Activated CD8-positive, alpha-beta T cell treated with anti-CD3 and anti-CD28 coated beads for 36 hours (primary cell): ENCODE results near the gene ANG. TPM values are rescaled to one million over a fixed set of nuclear protein-coding genes. Genes with fewer than 3 reads are reported as not detected.
A peak's percentile ranks its signal among the peaks of the same experiment; 100 is the strongest.

Experiments
- ATAC-seq: fragments of 200-7000 bp; cut with Tn5 transposase; one replicate; pipeline ENCODE4 v1.10.0; 2021; ENCODE audit warnings: mild to moderate bottlenecking, moderate library complexity
- CTCF ChIA-PET: fragments of 350-600 bp; sonication (Branson Sonifier 250); formaldehyde crosslinking; loops from one replicate; lab custom pipeline; 2021; ENCODE audit warnings: antibody characterized with exemption; lab: Charles Lee
- POLR2A ChIA-PET: fragments of 350-600 bp; sonication (Branson Sonifier 250); formaldehyde crosslinking; loops from one replicate; lab custom pipeline; 2021; ENCODE audit warnings: antibody characterized with exemption; lab: Charles Lee
- DNase-seq: peaks from one replicate; pipeline ENCODE4 v3.0.0-alpha.2; 2020
- H3K27ac Mint-ChIP-seq: one replicate; pipeline ENCODE4 v1.8.0; 2021; ENCODE audit warnings: mild to moderate bottlenecking, mixed read lengths
- H3K27me3 Mint-ChIP-seq: one replicate; pipeline ENCODE4 v1.8.0; 2021; ENCODE audit warnings: mixed read lengths
- H3K36me3 Mint-ChIP-seq: one replicate; pipeline ENCODE4 v1.8.0; 2021; ENCODE audit warnings: low read depth, mixed read lengths
- H3K4me1 Mint-ChIP-seq: one replicate; pipeline ENCODE4 v1.8.0; 2021; ENCODE audit warnings: low read depth, mixed read lengths
- H3K4me3 Mint-ChIP-seq: one replicate; pipeline ENCODE4 v1.8.0; 2021; ENCODE audit warnings: mild to moderate bottlenecking, moderate library complexity, mixed read lengths
- H3K9me3 Mint-ChIP-seq: one replicate; pipeline ENCODE4 v1.8.0; 2021; ENCODE audit warnings: mixed read lengths
- intact Hi-C: fragments of 100-400 bp; cut with micrococcal nuclease; formaldehyde crosslinking; loops from one replicate; pipeline ENCODE4 v1.10.0; 2022
- total RNA-seq, 2 experiments: library from RNA; stranded (reverse); gene quantifications; one replicate each; pipeline ENCODE4 v1.2.3, GENCODE V29; 2021
- TF ChIP-seq, protein P1 (sequence below): fragments of 200-600 bp; IDR thresholded peaks from one replicate; pipeline ENCODE4 v1.8.0; 2022; ENCODE audit warnings: antibody characterized with exemption, mild to moderate bottlenecking

ANG gene
- total RNA-seq, 2 experiments from 2014 or later = 0.87 to 0.92 TPM

DNA sequence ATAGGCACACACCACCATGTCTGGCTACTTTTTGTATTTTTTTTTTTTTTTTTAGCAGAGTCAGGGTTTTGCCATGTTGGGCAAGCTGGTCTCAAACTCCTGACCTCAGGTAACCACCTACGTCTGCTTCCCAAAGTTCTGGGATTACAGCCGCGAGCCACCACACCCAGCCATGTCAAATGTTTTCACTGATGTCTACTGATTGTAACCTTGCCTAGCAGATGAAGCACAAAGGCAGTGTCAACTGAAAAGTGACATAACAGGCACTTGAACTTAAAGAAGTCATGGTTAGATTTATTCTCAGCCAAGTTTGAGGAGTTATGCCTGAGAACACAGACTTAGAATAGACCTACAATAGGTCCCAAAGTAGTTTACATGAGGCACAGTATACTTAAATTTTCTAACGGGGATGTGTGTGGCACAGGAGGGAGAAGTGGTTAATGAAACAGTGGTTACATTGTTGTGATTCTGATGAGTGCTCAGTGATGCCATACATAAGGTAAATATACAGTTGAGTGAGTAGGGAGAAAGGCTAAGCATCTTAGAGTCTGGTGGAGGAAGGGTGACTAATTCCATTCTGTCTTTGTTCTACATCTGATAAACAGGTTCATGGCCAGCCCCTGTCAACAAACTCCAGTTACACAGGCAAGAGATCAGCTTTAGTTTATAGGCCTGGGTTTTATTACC, 16.8 kb upstream of the ANG start:
- TF ChIP-seq, protein P1, sequence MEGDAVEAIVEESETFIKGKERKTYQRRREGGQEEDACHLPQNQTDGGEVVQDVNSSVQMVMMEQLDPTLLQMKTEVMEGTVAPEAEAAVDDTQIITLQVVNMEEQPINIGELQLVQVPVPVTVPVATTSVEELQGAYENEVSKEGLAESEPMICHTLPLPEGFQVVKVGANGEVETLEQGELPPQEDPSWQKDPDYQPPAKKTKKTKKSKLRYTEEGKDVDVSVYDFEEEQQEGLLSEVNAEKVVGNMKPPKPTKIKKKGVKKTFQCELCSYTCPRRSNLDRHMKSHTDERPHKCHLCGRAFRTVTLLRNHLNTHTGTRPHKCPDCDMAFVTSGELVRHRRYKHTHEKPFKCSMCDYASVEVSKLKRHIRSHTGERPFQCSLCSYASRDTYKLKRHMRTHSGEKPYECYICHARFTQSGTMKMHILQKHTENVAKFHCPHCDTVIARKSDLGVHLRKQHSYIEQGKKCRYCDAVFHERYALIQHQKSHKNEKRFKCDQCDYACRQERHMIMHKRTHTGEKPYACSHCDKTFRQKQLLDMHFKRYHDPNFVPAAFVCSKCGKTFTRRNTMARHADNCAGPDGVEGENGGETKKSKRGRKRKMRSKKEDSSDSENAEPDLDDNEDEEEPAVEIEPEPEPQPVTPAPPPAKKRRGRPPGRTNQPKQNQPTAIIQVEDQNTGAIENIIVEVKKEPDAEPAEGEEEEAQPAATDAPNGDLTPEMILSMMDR = no peak
- peaks cover 27% of the 10 kb centered on the region for H3K4me1 Mint-ChIP-seq
- ChIA-PET CTCF (no interaction called here), POLR2A (interaction anchor here (0.7 kb wide), 1 partner anchor 15 kb away, joined by 3 read pairs; no protein-coding TSS in a partner anchor)
- DNase-seq (no peak), ATAC-seq (no peak)
- no peaks in the 10 kb centered on the region for H3K36me3 Mint-ChIP-seq
- no peak overlapping the region for H3K27ac Mint-ChIP-seq
- H3K4me3 Mint-ChIP-seq = no peak overlapping the region
- intact Hi-C loops = no loop called here
- H3K9me3 Mint-ChIP-seq = no peaks in the 10 kb centered on the region
- H3K27me3 Mint-ChIP-seq = peaks cover 2% of the 10 kb centered on the region

DNA sequence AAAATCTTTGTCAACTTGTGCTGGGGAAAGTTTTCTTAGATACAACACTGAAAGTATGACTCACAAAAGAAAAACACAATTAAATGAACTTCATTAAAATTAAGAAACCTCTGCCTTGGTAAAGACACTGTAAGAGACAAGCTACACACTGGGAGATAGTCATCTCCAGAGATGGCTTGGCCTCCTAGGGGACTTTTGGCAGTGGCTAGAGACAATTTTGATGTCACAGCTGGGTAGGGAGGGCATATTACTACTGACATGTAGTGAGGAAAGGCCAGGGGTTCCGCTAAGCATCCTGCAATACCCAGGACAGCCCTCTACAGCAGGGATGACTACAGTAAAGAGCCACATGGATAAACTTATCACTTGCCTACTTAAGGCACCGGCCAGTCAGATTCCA, 12.9 kb upstream of the ANG start:
- H3K27me3 Mint-ChIP-seq = peaks cover 2% of the 10 kb centered on the region
- TF ChIP-seq, protein P1 = no peak
- no peaks in the 10 kb centered on the region for H3K9me3 Mint-ChIP-seq
- DNase-seq (peak; percentile 33), ATAC-seq (peak; percentile 91)
- POLR2A ChIA-PET = no interaction called here
- CTCF ChIA-PET = interaction anchor here (1.5 kb wide), 2 partner anchors 11 to 62 kb away, joined by 3 to 7 read pairs; no protein-coding TSS in a partner anchor
- no peaks in the 10 kb centered on the region for H3K36me3 Mint-ChIP-seq
- H3K27ac Mint-ChIP-seq = no peak overlapping the region
- intact Hi-C loops = no loop called here
- H3K4me3 Mint-ChIP-seq = no peak overlapping the region
- H3K4me1 Mint-ChIP-seq = peaks cover 24% of the 10 kb centered on the region

DNA sequence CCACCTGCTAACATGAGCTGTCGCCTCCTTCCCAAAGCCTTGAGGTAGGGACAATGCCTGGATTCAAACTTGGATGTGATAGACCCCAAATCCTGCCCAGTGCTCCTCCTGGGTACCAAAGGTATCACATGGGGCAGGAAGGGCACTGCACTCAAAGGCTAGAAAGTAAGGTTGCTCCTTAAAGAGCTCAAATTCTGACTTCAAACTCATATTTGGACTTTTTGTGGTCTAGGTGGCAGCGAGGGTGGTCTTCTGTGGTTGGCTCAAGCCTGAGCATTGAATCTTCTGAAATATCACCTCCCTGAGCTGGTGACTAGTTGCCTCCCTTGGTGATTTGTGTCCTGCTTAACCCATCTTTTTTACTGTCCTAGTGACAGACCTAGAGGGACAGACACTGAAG, 12.5 kb upstream of the ANG start:
- ATAC-seq = peak; percentile 7
- intact Hi-C loops = no loop called here
- DNase-seq = no peak
- TF ChIP-seq, protein P1 = no peak
- POLR2A ChIA-PET = interaction anchor here (1.4 kb wide), 1 partner anchor 8 kb away, joined by 6 read pairs; no protein-coding TSS in a partner anchor
- Mint-ChIP-seq H3K9me3 (no peaks in the 10 kb centered on the region), H3K27ac (no peak overlapping the region), H3K4me3 (no peak overlapping the region), H3K27me3 (peaks cover 2% of the 10 kb centered on the region), H3K4me1 (peaks cover 28% of the 10 kb centered on the region), H3K36me3 (no peaks in the 10 kb centered on the region)
- CTCF ChIA-PET = interaction anchor here (0.7 to 1.7 kb wide), 5 partner anchors 8 to 348 kb away, joined by 3 to 9 read pairs (median 3); no protein-coding TSS in a partner anchor

DNA sequence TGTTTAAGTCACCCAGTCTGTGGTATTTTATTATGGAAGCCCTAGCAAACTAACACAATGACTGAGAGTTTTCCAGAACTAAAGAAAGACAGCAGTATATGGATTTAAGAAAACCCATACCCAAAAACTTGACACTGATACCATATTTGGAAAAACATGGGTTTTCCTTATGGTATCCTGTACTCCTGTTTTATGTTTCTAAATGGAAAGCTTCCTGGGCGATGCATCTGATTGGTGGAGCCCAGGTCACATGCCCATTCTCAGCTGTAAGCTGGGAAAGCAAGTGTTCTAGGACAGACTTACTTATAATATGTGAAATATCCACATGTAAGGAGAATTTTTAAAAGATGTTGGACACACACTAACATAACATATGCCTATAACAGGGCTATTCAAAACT, 8.7 kb upstream of the ANG start:
- Mint-ChIP-seq H3K4me3 (no peak overlapping the region), H3K9me3 (no peaks in the 10 kb centered on the region), H3K4me1 (peaks cover 32% of the 10 kb centered on the region), H3K27me3 (no peaks in the 10 kb centered on the region), H3K36me3 (no peaks in the 10 kb centered on the region), H3K27ac (no peak overlapping the region)
- POLR2A ChIA-PET = interaction anchor here (1.0 kb wide), 1 partner anchor 11 kb away, joined by 3 read pairs; no protein-coding TSS in a partner anchor
- TF ChIP-seq, protein P1 = no peak
- CTCF ChIA-PET = interaction anchor here (0.8 to 7.5 kb wide), 7 partner anchors 11 to 353 kb away, joined by 3 to 53 read pairs (median 42); no protein-coding TSS in a partner anchor
- DNase-seq (peak; percentile 42), ATAC-seq (no peak)
- intact Hi-C loops = loop anchor here (5.0 kb wide), 2 partner anchors 218 to 338 kb away; partner anchors contain the start of genes PARP2 and PIP4P1

DNA sequence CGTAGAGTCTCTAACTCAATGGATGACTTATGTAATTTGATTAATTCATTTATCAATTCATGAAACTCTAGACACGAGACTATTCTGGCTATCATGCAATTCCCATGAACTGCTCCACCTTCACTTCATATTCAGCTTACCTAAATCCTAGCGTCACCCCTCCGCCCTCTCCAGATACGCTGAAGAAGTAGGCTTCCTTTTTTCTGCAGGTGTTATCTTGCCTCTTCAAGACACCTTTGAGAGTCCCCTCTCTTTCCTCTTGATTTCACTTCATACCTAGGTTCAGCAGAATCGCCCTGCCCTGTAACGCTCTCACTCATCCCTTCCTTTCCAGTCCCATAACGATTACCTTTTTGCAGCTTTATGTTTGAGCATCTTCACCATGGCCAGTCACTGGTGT, 8.2 kb upstream of the ANG start:
- ATAC-seq (no peak), DNase-seq (no peak)
- Mint-ChIP-seq H3K36me3 (no peaks in the 10 kb centered on the region), H3K9me3 (no peaks in the 10 kb centered on the region), H3K4me3 (no peak overlapping the region), H3K27me3 (no peaks in the 10 kb centered on the region), H3K27ac (no peak overlapping the region), H3K4me1 (peaks cover 31% of the 10 kb centered on the region)
- ChIA-PET CTCF (interaction anchor here (0.8 to 7.5 kb wide), 9 partner anchors 11 to 375 kb away, joined by 3 to 53 read pairs (median 38); partner anchors contain the start of gene TTC5), POLR2A (interaction anchor here (1.0 to 2.1 kb wide), 3 partner anchors 12 to 337 kb away, joined by 3 to 16 read pairs (median 8); partner anchors contain the start of gene PARP2)
- intact Hi-C loops = loop anchor here (5.0 kb wide), 2 partner anchors 218 to 338 kb away; partner anchors contain the start of genes PARP2 and PIP4P1
- TF ChIP-seq, protein P1 = no peak
